Stimulated activated CD4-positive, alpha-beta T cell treated with anti-CD3 and anti-CD28 coated beads, Interleukin-4, amount 100 ng/mL, for 4 hours (primary cell): ENCODE results near the gene TDRD15.
"Not testable (repeated sequence)": the region's sequence is repeated elsewhere in the genome, so short reads cannot be mapped to it uniquely, and the experiment has no call there.

Source experiments
- DNase-seq, 2 experiments: peaks; one replicate each; pipeline ENCODE4 v3.0.0-alpha.2; 2020

The TDRD15 gene

DNA sequence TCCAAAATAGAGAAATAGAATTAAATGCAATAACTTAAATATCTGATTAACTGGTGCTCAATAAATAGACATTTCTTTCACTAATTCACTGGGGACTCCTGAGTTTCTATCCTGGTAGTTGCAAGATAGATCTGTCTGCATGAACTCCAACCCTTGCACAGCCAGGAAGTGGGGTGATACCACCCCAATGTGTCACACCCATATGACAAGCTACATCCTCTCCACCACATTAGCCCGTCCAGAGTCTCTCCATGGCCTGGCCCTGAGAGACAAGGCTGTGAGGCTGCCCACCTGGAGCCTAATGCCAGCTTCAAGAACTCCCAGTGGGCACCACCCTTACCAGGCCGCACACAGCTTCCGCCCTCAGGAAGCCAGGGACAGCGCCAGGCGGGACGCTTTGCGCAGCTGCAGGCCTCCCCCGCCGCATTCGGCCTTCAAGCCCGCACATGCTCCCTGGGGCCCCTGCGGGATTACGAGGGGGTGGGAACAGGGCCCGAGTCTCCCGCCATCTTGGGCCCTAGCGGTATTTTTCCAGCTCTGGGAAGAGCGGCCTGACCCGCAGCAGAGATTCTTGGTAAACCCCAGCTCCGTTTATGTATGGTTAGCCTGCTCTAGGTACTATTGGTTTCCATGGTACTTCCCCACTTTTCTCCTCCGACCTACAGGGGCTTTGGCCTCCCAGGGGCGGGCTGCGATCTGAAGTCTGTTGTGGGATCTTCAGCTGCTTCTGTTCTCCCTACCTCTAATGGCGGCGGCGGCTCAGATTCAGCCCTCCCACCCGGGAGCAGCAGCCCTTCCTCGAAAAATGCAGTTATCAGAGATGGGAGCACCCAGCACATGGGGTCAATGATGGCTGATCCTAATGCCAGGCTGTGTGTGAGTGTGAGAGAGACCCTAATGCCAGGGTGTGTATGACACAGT lies at the start of gene TDRD15:
Gene TDRD15 (plus strand): TSS at position 496 of the 921 bp plus-strand sequence. CDS start 13,500 bp downstream, outside the sequence.
- DNase-seq: no peak

DNA sequence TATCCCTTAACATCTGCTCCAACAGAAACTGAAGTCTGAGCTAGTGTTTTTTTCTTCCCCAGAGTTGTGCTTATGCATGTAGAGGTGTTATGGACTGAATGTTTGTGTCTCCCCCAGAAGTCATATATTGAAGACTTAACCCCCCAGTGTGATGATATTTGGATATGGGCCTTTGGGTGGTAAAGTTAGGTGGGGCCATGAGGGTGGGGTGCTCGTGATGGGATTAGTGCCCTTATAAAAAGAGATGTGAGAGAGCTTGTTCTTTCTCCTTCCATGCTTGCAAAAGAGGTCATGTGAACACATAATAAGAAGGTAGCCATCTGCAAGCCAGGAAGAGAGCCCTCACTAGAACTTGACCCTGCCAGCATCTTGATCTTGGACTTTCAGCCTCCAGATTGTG lies 45.5 kb upstream of the TDRD15 start:
- no peak for DNase-seq

DNA sequence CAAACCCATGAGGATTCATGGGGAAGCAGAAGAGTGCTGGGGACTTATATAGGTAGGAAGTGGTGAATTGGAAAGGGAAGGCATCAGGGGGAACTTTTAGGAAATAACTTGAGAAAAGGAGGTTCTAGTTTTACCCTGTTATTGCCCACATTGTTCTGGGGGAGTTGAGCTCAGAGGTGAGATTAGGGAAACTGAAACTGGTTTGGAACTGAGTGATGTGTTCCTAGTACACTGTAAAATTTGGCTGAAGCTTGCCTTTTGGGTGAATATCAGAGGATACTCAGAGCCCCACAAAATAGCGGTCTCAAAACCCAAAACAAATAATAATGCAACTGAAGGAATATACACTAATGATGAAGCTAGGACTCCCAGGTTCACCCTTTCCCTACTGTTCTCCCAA lies 40.3 kb upstream of the TDRD15 start:
- no peak for DNase-seq

DNA sequence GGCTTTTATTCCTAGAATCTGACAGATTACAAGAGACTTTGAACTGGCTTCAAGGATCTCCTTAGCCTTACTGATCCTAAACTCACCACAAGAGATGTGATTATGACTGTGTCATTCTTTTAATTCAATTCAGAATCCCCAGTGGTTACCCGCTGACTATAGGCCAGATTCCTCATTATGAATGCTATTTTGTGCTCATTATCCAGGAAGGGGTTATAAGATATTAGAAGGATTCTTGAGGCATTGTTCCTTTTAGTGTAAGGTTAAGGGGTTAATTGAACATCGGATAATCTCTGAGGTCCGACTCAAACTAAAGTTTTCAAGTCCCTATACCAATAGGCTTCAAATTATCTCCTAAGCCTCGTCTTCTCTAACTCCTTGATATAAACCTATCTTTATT lies 39.4 kb upstream of the TDRD15 start:
- DNase-seq: no peak

DNA sequence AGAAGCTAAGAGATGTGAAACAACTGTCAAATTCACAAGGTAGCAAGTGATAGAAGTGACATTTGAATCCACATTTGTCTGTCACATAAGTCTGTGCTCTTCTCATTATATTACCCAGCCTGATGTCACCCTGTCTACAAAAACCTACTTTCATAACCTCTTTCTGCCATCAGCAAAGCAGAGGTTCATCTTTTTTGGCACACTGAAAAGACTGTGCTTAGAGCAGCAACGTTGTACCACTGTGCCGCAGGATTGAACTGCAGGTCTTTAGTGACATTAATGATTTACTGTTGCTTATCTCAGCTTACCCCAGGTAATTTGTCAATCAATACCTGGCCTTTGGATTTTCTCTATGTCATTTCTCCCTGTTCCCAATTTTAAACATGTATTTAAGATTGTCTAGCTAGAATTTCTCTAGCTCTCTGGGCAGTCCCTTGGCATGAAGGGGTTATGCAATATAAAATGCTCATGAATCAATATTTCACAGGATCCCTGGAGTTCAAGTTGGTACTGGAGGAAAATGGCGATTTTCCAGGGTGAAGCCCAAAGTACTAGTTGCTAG lies 31.4 kb upstream of the TDRD15 start:
- no peak for DNase-seq

DNA sequence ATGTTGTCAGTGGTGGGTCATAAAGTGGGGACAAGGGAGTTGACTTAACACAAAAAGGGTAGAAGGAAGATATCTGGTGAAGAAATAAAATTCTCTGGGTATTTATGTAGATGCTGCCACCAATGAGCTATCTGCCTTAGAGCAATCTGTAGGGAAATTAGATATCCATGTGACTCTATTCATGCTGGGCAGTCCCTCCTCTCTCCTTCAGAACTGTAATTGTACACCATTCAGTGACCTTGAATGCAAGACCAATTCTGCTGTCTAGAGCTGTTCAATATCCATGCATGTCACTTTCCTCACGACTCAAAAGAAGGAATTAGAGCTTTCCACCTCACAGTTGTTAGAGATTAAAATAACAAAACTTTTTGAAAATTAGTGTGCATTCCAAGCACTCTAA lies 28.6 kb upstream of the TDRD15 start:
- DNase-seq: no peak

DNA sequence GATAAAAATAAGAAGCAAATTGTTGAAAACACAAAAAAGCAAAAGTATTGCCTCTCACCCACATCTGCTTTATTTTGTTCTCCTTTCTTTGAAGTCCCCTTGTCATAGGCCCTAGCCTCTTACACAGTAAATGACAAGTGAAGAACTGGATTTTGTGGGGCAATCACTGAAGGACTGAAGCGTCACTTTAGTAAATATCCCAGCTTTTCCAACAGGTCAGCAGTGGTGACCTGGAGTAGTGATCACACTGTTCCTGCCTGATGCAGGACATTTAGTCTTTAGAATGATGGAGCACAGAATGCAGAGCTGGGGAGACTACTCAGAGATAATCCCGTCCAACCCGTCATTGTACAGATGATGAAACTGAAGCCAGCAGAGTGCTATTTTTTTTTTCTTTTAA lies 28.1 kb upstream of the TDRD15 start:
- no peak for DNase-seq

DNA sequence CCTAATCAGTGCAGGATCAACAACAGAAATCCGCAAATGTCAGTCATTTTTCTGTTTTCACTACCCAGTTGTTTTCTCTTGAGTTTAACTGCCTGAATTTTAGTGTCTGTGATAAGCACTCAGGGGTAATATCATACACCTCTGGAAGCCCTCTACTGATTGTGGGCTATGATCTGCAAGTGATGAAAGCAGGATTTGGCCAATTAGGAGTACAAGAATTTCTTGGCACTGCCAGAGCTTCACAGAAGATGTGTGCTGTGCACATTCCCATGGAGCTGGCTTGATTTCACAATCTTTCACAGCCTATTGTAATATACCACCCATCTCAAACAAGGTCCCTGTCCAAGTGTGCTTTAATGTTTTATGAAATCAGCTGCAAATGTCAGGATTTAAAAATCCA lies 27.3 kb upstream of the TDRD15 start:
- DNase-seq: no peak

DNA sequence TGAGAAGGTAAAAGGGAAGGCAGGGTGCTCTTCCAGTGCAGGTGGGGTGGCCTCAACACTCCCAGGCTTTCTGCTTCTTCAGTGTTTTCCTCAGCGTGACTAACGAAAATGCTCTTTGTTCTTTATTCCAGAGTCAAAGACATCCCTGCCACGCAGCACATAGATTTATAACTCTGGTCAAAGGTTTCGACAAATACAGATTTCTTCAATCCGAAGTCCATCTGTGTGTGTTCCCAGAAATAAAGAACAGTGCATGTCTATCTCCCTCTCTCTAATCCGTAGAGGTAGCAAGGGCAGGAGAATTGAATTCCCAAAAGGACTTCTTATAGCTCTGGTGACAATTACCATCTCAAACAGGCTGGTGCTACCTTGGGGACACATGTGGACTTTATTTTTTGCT lies 26.4 kb upstream of the TDRD15 start:
- no peak for DNase-seq

DNA sequence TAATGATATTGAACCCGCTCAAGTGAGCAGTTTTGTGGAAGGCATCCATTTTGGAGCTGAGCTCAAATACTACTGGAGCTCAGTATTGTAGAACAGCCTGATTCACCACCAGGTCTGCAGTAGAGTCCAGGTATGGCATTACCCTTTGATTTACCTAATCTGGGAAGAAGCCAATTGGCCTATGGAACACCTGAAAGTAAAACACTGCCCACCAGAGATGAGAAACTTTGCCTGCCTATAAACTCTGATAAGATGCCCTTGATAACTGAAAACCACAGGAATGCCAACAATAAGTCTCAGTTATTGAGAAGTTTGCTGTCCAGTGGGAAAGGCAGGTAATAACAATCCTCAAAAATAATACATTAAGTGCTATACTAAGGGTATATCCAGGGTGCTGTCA lies 25.5 kb upstream of the TDRD15 start:
- DNase-seq: no peak

DNA sequence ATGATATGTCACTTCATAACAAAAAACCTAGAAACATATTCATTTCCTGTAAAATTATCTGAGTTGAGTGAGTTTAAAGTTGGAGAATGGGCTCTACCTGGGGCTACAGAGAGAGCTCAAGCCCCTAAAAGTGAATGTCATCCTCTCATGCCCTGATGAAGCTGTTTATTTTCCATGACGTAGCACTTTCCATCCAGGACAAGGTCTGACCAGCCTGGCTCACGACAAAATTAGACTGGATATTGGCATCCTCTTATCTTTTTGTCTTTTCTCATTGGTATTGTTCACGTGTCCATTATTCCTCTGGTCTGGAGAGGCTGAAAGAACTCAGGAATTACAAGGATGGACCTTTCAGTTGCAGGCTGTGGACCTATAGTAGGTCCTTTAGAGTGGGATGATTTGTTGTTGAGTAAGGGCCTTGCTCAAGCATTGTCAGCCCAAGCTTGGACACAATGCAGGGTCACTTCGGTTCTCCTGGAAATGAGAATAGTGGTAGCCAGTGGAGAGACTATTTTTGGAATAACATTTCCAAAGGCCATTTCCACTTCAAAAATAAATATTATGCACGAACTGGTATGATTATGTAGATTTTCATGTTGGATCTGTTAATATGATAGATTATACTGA lies 24.4 kb upstream of the TDRD15 start:
- DNase-seq: no peak

DNA sequence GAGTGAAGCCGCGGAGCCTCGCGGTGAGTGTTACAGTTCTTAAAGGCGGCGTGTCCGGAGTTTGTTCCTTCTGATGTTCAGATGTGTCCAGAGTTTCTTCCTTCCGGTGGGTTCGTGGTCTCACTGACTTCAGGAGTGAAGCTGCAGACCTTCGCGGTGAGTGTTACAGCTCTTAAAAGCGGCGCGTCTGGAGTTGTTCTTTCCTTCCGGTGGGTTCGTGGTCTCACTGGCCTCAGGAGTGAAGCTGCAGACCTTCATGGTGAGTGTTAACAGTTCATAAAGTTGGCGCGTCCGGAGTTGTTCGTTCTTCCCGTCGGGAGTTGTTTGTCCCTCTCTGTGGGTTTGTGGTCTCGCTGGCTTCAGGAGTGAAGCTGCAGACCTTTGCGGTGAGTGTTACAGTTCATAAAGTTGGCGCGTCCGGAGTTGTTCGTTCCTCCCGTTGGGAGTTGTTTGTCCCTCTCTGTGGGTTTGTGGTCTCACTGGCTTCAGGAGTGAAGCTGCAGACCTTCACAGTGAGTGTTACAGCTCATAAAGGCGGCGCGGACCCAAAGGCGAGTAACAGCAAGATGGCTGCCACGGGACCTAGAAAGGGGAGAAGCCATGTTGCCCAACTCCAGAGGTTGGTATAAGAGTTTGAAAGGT lies 22.1 kb upstream of the TDRD15 start:
- DNase-seq: not testable (repeated sequence)

DNA sequence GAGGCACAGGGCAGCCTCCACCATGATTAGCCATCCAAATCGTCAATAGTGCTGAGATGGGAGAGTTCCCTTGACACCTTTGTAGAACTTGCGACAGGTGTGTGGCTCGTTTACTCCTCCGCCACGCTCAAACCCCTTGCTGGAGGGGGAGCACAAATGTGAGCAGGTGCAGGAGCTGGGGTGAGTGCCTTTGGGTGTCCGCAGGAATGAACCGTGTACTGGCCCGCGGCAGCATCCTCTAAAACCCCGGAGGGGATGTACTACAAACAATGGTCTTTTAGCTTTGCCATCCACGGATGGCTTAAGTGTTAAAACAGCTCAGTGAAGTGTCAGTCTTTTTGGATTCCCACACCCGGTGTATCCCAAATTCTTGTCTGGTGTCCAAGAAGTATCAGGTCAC lies 21.4 kb upstream of the TDRD15 start:
- DNase-seq: no peak

DNA sequence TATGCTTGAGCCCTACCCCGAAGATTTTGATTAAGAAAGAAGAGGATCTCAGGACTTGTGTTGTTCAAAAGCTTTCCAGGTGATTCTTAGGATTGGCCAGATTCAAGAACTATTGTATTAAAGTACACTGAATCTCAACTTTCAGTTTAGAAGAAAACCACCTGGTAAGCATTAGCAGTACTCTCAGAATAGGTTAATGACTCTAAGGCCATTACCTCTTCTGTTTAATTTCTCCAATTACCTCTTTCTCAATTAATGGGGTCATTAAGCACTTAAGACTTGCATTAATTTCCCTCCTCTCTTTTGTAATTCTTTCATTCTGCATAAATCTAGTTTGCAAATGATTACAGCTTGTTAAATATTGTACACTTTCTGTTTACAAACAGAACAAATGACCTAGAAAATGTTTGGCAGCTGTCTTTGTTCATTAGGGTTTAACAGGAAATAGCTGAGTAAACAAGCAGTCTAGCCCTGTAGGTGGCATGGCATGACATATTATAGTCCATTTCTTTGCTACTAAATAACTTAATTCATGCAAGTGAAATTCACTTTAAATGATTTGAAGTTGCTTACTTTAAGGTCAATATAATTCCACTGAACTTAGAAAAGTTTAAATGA lies 20.4 kb upstream of the TDRD15 start:
- DNase-seq: no peak

DNA sequence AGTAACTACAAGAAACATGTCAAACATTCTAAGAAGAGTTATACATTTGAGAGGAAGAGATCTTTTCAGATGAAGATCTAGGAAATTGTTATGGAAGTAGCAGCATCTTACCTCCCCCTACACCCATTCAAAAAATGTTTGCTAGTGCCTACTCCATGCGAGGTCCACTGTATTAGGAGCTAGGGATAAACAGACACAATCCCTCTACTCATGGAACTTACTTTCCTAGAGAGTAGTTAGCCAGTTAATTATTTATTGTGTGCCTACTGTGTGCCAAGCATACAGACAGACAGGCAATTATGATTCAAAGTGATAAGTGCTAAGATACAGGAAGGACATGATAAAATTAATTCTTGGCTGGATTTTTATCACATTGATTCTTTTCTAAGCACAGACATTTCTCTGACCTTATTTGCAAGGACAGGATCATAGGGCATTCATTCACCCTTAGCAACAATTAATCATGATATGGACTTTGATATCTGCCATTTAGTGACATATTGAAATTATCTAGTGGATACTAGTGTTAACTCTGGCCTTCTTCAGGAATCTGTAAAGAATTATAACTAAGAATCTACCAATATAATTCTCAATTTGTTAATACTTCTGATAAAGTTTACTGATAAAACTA lies 19.6 kb upstream of the TDRD15 start:
- DNase-seq: no peak

DNA sequence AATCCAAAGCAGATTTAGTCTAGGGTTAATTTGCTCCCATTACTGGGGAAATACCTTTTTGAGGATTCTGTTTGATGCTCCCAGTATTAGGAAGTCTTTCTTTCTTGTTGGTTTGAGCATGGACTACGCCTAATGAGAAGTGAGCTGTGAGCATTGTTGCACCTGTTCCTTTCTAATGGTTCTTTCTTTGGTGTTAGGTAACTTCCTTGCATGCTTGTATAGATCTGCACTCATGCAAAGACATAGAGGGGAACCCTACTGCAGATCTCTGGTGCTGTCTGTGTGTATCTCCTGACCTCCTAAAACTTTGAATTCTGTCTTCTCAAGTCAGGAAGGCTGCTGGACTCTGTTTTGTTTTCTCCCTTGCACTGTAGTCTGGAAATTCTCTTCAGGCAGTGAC lies 12.8 kb upstream of the TDRD15 start:
- no peak for DNase-seq

DNA sequence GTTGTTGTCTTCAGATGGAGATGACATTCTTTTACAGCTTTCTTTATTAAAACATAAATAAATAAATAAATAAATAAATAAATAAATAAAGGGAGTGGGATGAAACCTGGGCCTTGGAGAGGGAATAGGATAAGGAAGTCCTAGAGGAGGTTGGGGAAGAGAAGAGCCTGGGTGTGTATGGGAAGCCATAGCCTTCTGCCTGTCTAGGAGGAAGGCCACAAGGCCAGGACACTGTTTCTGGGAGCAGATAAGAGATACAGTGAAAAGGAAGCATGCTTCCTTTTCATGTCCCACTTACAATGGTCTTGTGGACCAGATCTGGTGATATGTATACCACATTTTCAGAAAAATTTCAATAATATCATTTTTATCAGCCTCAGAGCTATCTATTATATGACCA lies 6.1 kb upstream of the TDRD15 start:
- DNase-seq: no peak

DNA sequence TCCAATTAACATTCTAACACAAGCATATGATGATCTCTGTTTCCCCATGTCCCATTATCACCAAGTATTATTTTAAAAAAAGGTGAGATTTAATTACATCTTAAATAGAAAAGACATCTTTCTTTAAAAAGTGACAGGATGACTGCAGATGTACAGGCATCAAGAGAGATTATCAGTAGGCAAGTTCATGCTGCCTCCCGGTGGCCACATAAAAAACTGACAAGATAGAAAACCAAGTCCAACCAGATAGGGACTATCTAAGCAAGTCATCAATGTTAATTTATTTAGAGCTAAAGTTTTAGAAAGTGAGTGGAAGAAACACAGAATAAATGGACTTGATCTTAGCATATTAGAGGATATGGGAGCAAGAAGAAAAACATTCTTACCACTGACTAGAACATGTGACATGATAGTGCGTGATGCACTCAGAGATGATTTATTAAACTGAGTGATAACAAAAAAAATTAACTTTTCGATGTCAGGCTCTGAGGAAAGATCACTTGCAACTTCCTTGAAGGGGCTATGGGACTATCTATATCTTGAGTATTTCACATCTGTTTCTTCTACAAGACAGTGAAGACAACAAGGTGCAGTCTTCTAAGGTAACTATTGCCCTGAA lies 5.4 kb upstream of the TDRD15 start:
- no peak for DNase-seq

DNA sequence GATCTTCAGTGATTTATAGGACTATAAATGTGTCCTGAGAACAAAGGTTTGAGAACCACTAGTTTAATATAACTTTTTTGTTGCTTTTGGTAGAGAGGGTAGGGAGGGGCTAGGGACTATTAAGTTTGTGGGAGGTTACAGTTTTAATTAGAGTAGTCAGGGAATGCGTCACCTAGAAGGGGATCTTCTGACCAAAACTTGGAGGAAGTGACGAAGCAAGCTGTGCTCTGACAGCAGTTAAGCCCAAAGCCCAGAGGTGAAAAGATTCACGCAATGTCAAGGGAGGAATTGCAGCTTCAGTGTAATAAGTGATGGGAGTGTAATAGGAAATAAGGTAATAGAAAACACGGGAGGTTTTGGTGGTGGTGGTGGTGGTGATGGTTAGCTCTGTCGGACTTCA lies 8.1 kb downstream of the TDRD15 start:
- DNase-seq: no peak

DNA sequence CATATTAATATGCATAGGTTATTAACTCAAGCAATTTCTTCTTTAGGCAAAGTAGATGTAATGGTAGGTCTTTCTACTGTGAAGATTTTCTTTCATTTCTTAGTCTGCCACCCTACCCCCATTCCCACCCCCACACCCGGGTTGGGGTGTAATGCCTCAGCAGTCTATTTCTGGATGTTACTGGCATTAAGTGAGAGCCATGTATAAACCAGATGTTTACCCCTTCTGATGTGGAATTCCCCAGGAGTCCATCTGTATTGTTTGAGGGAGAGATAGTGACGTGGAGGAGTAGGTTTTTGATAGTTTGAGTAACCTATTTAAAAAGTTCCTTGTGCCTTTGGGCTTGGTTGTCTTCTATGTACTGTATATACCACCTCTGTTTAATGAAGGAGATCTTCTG lies 11.8 kb downstream of the TDRD15 start:
- DNase-seq: no peak

DNA sequence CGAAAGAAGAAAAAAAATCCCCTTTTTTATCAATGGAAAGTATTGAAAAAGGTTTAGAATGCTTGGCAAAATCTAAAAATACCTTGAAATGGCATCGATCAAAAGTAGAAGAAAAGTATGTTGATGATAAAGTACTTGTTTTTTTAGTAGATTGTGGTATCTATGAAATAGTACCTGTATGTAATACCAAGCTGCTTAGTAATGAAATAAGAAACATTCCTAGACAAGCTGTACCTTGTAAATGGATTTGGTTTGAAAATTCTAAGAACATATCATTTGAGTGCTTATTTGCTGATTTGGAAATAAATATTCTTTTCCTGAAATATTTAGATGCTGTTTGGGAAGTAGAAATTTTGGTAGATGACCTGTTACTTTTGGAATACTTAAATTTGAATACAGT lies 18.4 kb downstream of the TDRD15 start:
- no peak for DNase-seq

DNA sequence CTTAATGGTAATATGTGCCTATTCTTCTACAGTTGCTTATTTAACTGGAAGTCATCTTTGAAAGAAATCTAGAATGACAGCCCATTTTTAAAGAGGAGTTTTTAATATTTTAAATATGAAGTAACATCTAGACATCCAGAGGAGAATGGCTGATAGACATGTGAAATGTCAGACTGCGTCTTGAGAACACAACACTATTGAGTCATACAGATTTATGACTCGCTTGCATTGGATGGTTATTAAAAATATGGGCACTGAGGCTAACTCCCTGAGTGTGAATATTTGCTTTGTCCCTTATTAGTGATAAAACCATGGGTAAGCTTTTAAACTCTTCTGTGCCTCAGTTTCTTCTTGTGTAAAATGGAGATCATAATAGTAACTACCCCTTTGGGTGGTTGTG lies 22.9 kb downstream of the TDRD15 start:
- DNase-seq: no peak
